ENCODE data around the gene PLXNB3.

Gene PLXNB3

DNA sequence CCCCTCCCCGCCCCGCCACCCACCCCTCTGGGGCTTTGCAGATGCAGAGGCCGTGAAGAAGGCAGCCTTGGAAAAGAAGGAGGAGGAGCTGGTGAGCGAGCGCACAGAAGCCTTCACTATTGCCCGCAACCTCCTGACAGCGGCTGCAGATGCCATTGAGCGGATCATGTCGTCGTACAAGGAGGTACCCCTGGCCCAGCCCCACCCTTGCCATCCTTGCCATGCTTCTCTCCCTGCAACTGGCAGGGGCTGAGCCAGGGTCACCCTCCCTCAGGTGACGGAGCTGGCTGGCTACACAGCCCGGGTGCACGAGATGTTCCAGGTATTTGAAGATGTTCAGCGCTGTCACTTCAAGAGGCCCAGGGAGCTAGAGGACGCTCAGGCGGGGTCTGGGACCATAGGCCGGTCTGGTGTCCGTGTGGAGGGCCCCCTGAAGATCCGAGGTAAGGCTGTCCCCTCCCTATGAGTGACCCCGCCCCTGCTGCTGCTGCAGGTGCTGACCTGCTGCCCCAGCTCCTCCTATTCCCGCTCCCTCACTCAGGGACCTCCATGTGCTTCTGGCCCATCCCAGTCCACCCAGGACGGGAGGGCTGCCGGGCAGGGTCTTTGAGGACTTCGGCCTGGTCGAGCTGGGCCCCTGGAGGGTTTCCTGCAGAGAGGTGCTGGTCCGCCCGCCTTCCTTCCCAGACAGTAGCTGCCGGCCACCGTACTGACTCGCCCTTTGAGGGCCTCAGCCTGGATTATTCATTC is 27.8 kb upstream of the PLXNB3 start:
- no peaks in the 10 kb centered on the region for H3K9me2 ChIP-seq (replicated peaks; ENCODE audit: insufficient read depth, low read length)
- no peak for DNase-seq
- H3F3A ChIP-seq (ENCODE audit: insufficient read depth, low read length) = peaks cover 3% of the 10 kb centered on the region
- no peak overlapping the region for H3K4me2 ChIP-seq (ENCODE audit: low read depth, low read length)
- TF ChIP-seq EZH2phosphoT487 (IDR thresholded peaks at IDR 0.05; ENCODE audit: low read length) (no peak), EZH2 (optimal IDR thresholded peaks at IDR 0.05; ENCODE audit: low read depth, low read length) (no peak), CTCF (IDR thresholded peaks at IDR 0.05; ENCODE audit: low read length) (no peak)
- no peaks in the 10 kb centered on the region for H3K9me3 ChIP-seq (replicated peaks; ENCODE audit: insufficient read depth, low read length)
- H3K4me3 ChIP-seq (ENCODE audit: low read length) = no peak overlapping the region
- no peaks in the 10 kb centered on the region for H3K36me3 ChIP-seq (replicated peaks; ENCODE audit: insufficient read depth, low read length)
- no peaks in the 10 kb centered on the region for H4K20me1 ChIP-seq (ENCODE audit: insufficient read depth, low read length)
- H3K27me3 ChIP-seq (replicated peaks; ENCODE audit: insufficient read depth, low read length) = no peaks in the 10 kb centered on the region
- H2AFZ ChIP-seq (ENCODE audit: low read length) = no peak overlapping the region
- no peak overlapping the region for H3K9ac ChIP-seq (ENCODE audit: low read length)
- H3K27ac ChIP-seq (ENCODE audit: low read length) = no peak overlapping the region
- H3K4me1 ChIP-seq (ENCODE audit: low read length) = peaks cover 5% of the 10 kb centered on the region; the same call in 1 of the 2 replicates
- H3K79me2 ChIP-seq (ENCODE audit: low read length) = no peaks in the 10 kb centered on the region

GRCh38 chrX:153736871-153737441 is 27.1 kb upstream of the PLXNB3 start:
- Histone ChIP-seq H3K4me1 (ENCODE audit: low read length) (peaks cover 2% of the 10 kb centered on the region; the same call in 1 of the 2 replicates), H4K20me1 (ENCODE audit: insufficient read depth, low read length) (no peaks in the 10 kb centered on the region), H3K79me2 (ENCODE audit: low read length) (no peaks in the 10 kb centered on the region), H3K9ac (ENCODE audit: low read length) (no peak overlapping the region), H3K4me2 (ENCODE audit: low read depth, low read length) (no peak overlapping the region), H3K36me3 (replicated peaks; ENCODE audit: insufficient read depth, low read length) (no peaks in the 10 kb centered on the region), H3F3A (ENCODE audit: insufficient read depth, low read length) (no peaks in the 10 kb centered on the region), H3K9me2 (replicated peaks; ENCODE audit: insufficient read depth, low read length) (no peaks in the 10 kb centered on the region), H3K27ac (ENCODE audit: low read length) (no peak overlapping the region), H3K27me3 (replicated peaks; ENCODE audit: insufficient read depth, low read length) (no peaks in the 10 kb centered on the region), H3K9me3 (replicated peaks; ENCODE audit: insufficient read depth, low read length) (no peaks in the 10 kb centered on the region), H2AFZ (ENCODE audit: low read length) (no peak overlapping the region), H3K4me3 (ENCODE audit: low read length) (no peak overlapping the region)
- no peak for DNase-seq
- TF ChIP-seq CTCF (IDR thresholded peaks at IDR 0.05; ENCODE audit: low read length) (no peak), EZH2phosphoT487 (IDR thresholded peaks at IDR 0.05; ENCODE audit: low read length) (no peak), EZH2 (optimal IDR thresholded peaks at IDR 0.05; ENCODE audit: low read depth, low read length) (no peak)

DNA sequence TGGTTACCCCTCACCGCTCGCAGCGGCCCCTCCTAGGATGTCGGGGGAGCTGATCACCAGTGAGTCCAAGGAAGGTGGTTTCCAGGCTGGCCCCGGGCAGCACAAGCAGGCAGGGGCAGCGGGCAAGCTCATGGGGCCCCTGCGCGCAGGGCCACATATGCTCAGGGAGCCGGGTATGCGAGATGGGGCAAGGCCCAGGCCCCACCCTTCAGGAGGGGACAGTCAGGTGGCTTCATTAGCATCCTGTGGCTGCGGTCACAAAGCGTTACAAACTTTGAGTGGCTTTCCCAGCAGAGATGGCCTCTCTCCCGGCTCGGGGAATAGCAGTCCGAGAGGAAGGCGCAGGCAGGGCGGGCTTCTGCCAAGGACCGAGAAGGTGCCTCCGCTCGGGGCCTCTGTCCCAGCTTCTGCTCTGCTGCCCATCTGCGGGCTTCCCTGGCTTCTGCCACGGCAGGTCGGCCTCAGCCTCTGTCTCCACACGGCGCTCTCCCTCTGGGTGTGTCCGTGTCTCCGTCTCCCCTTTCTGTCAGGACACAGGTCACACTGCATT is 25.9 kb upstream of the PLXNB3 start:
- Histone ChIP-seq H3F3A (ENCODE audit: insufficient read depth, low read length) (no peaks in the 10 kb centered on the region), H3K4me2 (ENCODE audit: low read depth, low read length) (no peak overlapping the region), H3K27ac (ENCODE audit: low read length) (no peak overlapping the region), H2AFZ (ENCODE audit: low read length) (no peak overlapping the region), H3K79me2 (ENCODE audit: low read length) (no peaks in the 10 kb centered on the region), H4K20me1 (ENCODE audit: insufficient read depth, low read length) (no peaks in the 10 kb centered on the region), H3K36me3 (replicated peaks; ENCODE audit: insufficient read depth, low read length) (no peaks in the 10 kb centered on the region), H3K9me3 (replicated peaks; ENCODE audit: insufficient read depth, low read length) (no peaks in the 10 kb centered on the region), H3K4me1 (ENCODE audit: low read length) (no peaks in the 10 kb centered on the region), H3K4me3 (ENCODE audit: low read length) (no peak overlapping the region), H3K9me2 (replicated peaks; ENCODE audit: insufficient read depth, low read length) (no peaks in the 10 kb centered on the region), H3K27me3 (replicated peaks; ENCODE audit: insufficient read depth, low read length) (no peaks in the 10 kb centered on the region), H3K9ac (ENCODE audit: low read length) (no peak overlapping the region)
- TF ChIP-seq CTCF (IDR thresholded peaks at IDR 0.05; ENCODE audit: low read length) = no peak
- no peak for TF ChIP-seq EZH2 (optimal IDR thresholded peaks at IDR 0.05; ENCODE audit: low read depth, low read length)
- no peak for TF ChIP-seq EZH2phosphoT487 (IDR thresholded peaks at IDR 0.05; ENCODE audit: low read length)
- DNase-seq = no peak

Measured in MM.1S (cell line).